CD4-positive, alpha-beta T cell treated with Interleukin-6 at 100 ng/mL for 8 hours (primary cell): ENCODE measurements around the gene CEL.
"Not testable (repeated sequence)": the region's sequence is repeated elsewhere in the genome, so short reads cannot be mapped to it uniquely, and the experiment has no call there.

Experiments used
- DNase-seq: peaks from one replicate; pipeline ENCODE4 v3.0.0-alpha.2; 2020; ENCODE audit warnings: mixed read lengths, low spot score

Gene CEL

GRCh38 chr9:133064241-133065069 is 2.7 kb downstream of the CEL start:
- DNase-seq: no peak

GRCh38 chr9:133065070-133065388 is 3.2 kb downstream of the CEL start:
- no peak for DNase-seq

GRCh38 chr9:133066181-133066983 is 4.6 kb downstream of the CEL start:
- no peak for DNase-seq

GRCh38 chr9:133067006-133067405 is 5.2 kb downstream of the CEL start:
- DNase-seq: no peak

- DNase-seq: no peak
Observed at GRCh38 chr9:133067813-133068212, 6.0 kb downstream of the CEL start.

GRCh38 chr9:133068431-133068830 is 6.7 kb downstream of the CEL start:
- not testable (repeated sequence) for DNase-seq

GRCh38 chr9:133070500-133070961 is 8.8 kb downstream of the CEL start:
- DNase-seq: not testable (repeated sequence)

GRCh38 chr9:133070985-133071384 is 9.2 kb downstream of the CEL start:
- DNase-seq: not testable (repeated sequence)

- DNase-seq: no peak
Observed at GRCh38 chr9:133071484-133072150, 9.8 kb downstream of the CEL start.

- DNase-seq: not testable (repeated sequence)
Observed at GRCh38 chr9:133072210-133072609, 10.4 kb downstream of the CEL start.

- no peak for DNase-seq
Observed at GRCh38 chr9:133073086-133074014, 11.6 kb downstream of the CEL start.

- DNase-seq: no peak
Observed at GRCh38 chr9:133074111-133074651, 12.4 kb downstream of the CEL start.

- DNase-seq: no peak
Observed at GRCh38 chr9:133075925-133076630, 14.3 kb downstream of the CEL start.

- DNase-seq: no peak
Observed at GRCh38 chr9:133076691-133077090, 14.9 kb downstream of the CEL start.

GRCh38 chr9:133078486-133078885 is 16.7 kb downstream of the CEL start:
- DNase-seq: no peak

GRCh38 chr9:133080161-133080560 is 18.4 kb downstream of the CEL start:
- no peak for DNase-seq

- not testable (repeated sequence) for DNase-seq
Observed at GRCh38 chr9:133080786-133081779, 19.3 kb downstream of the CEL start.

- not testable (repeated sequence) for DNase-seq
Observed at GRCh38 chr9:133081957-133082644, 20.3 kb downstream of the CEL start.

GRCh38 chr9:133083688-133084087 is 21.9 kb downstream of the CEL start:
- not testable (repeated sequence) for DNase-seq
